Germinal center (tissue), 1 donor: Measurements from ENCODE around the gene NFIB.

Experiments used
- DNase-seq: peaks from one replicate; pipeline ENCODE4 v3.0.0; 2012; ENCODE audit warnings: mixed read lengths, low spot score

The NFIB gene

GRCh38 chr9:14147738-14148137, 166.2 kb downstream of the NFIB start:
- no peak for DNase-seq

DNA sequence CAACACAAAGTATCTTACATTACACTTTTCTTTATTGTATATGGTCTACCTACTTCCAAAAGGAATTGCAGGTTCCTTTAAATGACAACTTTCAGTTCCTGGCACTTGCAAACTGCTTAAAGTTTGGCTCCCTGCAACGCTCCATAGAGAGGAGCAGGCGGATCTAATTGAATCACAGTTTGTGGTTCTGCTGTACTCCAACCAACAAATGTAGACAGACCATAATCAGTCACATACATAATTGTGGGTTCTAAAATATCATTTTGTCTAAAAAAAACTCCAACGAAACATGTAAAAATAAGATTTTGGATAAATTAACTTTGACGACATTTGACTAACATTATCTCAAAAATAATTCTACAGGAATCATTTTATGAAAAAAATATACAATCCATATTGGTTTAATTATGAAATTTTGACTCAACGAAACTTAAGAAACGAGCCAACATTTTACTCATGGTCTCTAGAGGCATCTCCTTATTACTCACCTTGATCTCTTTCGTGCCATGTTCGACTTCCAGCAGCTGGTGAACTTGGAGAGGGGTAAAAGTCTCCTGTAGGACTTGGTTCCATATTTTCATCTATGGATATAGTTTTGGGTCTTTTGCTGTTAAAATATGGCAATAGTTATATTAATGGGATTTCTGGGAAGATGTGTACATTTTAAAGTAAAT, 167.6 kb downstream of the NFIB start:
- DNase-seq, result no peak

GRCh38 chr9:14144215-14144614, 169.7 kb downstream of the NFIB start:
- DNase-seq, result no peak

DNA sequence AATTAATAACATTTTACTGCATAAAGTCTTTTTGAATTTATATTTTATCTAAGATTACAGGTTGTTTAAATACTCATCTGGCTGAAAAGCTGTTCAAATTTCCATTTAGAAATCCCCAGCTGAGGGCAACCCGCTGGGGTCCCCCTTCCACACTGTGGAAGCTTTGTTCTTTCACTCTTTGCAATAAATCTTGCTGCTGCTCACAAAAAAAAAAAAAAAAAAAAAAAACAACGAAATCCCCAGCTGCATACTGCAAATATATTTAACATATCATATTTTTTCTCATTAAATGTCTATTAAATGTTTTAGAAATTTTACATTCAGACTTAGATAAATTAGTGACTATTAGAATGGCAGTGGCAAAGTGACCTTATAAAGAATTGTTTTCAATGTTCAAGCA, 172.2 kb downstream of the NFIB start:
- no peak for DNase-seq

GRCh38 chr9:14140096-14140697, 173.7 kb downstream of the NFIB start:
- DNase-seq, result no peak

DNA sequence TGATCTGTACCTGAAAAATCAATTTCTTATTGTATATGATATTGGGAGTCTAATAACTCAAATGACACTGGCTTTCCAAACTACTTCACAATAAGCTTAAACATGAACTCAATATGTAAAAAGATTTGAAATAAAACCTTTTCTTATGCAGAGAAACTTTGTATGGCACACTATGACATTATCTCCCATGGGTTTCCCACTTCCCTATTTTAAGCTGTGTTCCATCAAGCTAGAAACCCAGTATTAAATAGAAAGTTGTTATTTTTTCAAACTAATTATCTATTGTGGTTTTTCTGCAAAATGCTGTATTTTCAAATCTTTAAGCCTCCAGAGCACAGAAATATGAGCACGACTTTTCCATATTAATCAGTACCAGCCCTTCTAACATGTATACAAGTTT, 174.7 kb downstream of the NFIB start:
- no peak for DNase-seq

GRCh38 chr9:14136646-14137370, 177.1 kb downstream of the NFIB start:
- no peak for DNase-seq

DNA sequence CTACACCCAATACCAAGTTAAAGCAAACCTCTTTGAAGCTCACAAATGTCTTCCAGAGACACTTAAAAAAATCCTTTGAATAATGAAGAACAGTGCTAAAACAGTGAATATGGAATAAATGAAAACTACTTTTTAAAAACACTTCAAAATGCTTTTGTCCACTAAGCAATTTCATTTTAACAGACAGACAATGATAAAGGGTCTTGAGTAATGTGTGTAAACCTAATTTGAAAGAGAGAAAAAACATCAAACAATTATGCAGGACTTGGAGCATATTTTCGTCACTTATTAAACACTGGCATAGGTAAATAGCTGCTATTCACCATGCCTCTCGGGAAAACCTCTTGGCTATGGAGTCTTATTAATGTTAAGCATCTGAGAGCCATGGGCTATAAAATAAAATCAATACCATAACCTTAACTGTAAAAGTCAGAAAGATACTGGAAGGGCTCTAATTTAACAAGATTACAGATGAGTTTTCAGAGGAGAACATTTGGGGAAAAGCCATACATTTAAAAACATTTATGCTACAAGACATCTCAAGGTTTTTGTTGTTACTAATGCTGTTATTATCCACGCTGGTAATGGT, 177.8 kb downstream of the NFIB start:
- DNase-seq, result no peak

DNA sequence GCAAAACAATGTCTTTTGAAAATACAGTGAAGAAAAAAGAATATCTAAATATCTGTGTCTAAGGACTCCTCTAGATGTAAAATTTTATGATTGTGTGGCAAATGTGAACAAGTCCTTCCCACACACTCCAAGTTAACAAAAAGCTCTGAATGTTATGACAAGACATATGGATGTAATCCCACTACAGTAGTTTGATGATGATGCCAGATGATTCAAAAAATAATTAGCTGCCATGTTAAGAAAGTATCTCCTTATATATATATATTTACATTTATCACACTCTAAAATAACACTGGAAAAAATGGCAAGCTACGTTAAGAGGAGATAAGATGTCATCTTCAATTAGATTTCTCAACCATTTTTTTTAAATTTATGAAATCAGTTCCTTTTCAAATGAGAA, 178.5 kb downstream of the NFIB start:
- no peak for DNase-seq

GRCh38 chr9:14133394-14133793, 180.5 kb downstream of the NFIB start:
- DNase-seq, result no peak

DNA sequence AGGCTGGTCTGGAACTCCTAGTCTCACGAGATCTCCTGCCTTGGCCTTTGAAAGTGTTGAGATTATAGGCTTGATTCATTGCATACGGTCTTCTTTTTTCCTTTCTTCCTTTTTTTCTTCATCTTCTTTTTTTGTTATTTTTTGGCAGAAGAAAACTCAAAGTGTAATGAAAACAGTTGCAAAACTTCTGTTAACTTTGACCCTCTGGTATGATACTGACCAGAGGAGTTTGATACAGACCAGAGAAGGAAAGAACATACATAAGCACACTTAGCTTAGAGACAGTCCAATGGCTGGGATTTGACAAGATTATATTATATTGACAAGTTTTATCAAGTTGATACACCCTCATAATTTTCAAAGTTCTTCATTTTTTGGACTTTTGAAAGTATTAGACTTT, 181.2 kb downstream of the NFIB start:
- DNase-seq, result no peak

GRCh38 chr9:14131356-14132088, 182.4 kb downstream of the NFIB start:
- DNase-seq, result no peak

GRCh38 chr9:14127656-14128055, 186.3 kb downstream of the NFIB start:
- DNase-seq, result no peak

- no peak for DNase-seq
These were observed 194.0 kb downstream of the NFIB start for GRCh38 chr9:14119694-14120514.

- DNase-seq, result no peak
These were observed 201.7 kb downstream of the NFIB start for GRCh38 chr9:14112226-14112625.

DNA sequence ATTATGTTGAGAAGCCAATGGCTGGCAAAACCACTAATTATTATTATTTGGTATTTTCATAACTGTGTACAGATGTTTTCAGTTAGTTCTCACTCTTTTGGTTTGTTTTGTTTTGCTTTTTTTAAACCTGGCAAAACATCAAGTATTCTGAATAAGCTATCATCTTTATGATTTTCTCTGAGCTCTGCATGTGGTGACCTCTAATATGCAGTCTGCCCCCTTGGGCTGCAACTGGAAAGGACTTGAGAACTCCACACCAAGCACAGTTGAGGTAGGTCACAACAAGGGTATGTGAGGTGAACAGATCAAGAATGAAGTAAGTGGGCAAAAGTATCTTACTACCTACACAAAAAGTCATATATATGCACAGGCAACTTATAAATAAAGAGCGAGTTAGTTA, 202.2 kb downstream of the NFIB start:
- no peak for DNase-seq

- DNase-seq, result no peak
These were observed 206.0 kb downstream of the NFIB start for GRCh38 chr9:14107977-14108376.

GRCh38 chr9:14107495-14107894, 206.4 kb downstream of the NFIB start:
- DNase-seq, result no peak

DNA sequence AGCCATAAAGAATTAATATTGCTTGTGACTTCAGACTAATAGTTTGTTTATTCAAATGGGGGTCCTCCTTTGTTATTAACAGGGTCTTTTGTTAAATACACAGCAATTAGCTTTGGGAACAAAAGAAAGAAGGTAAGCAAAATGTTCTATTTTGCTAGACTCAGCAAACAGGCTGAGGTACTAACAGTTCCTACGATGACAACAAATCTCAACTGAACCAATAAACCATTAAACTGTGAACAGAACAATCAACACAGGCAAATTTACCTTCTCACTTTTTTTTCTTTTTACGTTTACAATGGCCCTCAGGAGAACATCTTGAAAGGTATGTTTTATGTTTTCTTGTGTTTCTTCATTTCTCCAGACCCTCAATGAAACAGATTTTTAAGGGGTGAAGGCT, 207.2 kb downstream of the NFIB start:
- DNase-seq, result no peak

DNA sequence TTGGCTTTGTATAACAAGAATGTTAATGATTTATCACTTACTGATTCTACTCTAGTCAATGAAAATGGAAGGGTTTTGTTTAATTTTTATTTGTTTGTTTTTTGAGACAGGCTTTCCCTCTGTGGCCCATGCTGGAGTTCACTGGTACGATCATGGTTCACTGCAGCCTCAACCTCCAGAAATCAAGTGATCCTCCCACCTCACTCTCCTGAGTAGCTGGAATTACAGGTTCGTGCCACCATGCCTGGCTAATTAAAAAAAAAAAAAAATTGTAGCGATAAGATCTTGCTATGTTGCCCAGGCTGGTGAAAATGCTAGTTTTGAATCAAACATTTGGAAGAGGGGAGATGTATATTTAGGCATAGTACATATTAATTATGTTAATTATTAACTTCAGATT, 209.4 kb downstream of the NFIB start:
- DNase-seq, result no peak

DNA sequence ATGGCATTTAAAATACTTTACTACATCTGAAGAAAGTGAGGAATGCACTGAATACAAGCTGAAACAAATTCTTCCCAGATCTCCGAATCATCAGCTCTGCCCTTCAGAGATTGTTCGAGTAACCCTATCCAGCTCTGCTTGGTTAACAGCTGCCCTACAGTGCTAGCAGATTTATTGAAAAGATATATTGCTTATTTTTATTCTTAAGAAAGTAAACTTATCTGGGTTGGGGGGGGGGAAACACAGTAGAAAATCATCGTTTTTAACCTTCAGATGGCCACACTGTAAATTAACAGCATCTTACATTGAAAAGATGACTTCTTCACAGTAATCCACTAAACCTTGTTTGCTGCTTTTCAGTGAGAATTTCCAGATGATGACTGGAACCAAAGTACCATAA, 210.8 kb downstream of the NFIB start:
- DNase-seq, result no peak

DNA sequence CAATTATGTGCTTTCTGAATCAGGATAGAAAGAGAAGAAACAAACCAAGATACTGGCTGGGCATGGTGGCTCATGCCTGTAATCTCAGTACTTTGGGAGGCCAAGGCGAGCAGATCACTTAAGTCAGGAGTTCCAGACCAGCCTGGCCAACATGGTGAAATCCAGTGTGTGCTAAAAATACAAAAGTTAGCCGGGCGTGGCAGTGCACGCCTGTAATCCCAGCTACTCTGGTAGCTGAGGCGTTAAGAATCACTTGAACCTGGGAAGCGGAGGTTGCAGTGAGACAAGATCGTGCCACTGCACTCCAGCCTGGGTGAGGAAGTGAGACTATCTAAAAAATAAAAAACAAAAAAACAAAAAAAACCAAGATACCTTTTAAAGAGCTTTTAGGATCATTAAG, 214.2 kb downstream of the NFIB start:
- no peak for DNase-seq
